IMR-90 (cell line): ENCODE results near the gene CCT4. TPM values are rescaled to one million over a fixed set of nuclear protein-coding genes. Genes with fewer than 3 reads are reported as not detected.

Experiments used
- ATAC-seq: fragments of 200-7000 bp; cut with Tn5 transposase; 2 replicates; pipeline ENCODE4 v1.9.1; 2020; ENCODE audit warnings: low read depth, mild to moderate bottlenecking, moderate library complexity
- BruUV-seq: library from RNA; stranded (reverse); fragments of 400-500 nt; replicated peaks from 2 replicates; lab custom pipeline; 2021; lab: Mats Ljungman, UMichigan
- CTCF ChIA-PET: fragments of 300-600 bp; formaldehyde crosslinking; extraction: SDS; loops from one replicate; lab custom pipeline; 2021; ENCODE audit warnings: antibody characterized with exemption; lab: Yijun Ruan, JAX
- POLR2A ChIA-PET: fragments of 300-600 bp; sonication (Branson Sonifier 250); formaldehyde crosslinking; loops from one replicate; lab custom pipeline; 2022; ENCODE audit warnings: antibody characterized with exemption; ENCODE audit not compliant: unreplicated experiment; lab: Charles Lee
- DNase-seq: peaks from one replicate; pipeline ENCODE4 v3.0.0; 2013
- H2AFZ ChIP-seq: replicated peaks from 2 replicates; pipeline ENCODE3; 2013; ENCODE audit warnings: low read length, mild to moderate bottlenecking; ENCODE audit not compliant: poor library complexity
- H2AK5ac ChIP-seq: 2 replicates; pipeline ENCODE4 v1.6.1; 2013; ENCODE audit warnings: low read depth, low read length, inconsistent platforms
- H2AK9ac ChIP-seq: replicated peaks from 2 replicates; pipeline ENCODE3; 2013; ENCODE audit warnings: mild to moderate bottlenecking, low read depth, low read length, moderate library complexity; ENCODE audit not compliant: poor library complexity
- H2BK120ac ChIP-seq: 2 replicates; pipeline ENCODE4 v1.6.1; 2013; ENCODE audit warnings: low read depth, low read length, inconsistent platforms
- H2BK15ac ChIP-seq: 3 replicates; pipeline ENCODE4 v1.6.1; 2013; ENCODE audit warnings: low read depth, low read length, inconsistent platforms
- H2BK20ac ChIP-seq: 2 replicates; pipeline ENCODE4 v1.6.1; 2013; ENCODE audit warnings: low read depth, mild to moderate bottlenecking, inconsistent platforms, low read length, moderate library complexity
- H2BK5ac ChIP-seq: 2 replicates; pipeline ENCODE4 v1.6.1; 2013; ENCODE audit warnings: mild to moderate bottlenecking, low read depth, low read length, inconsistent platforms; ENCODE audit not compliant: poor library complexity, severe bottlenecking
- H3K14ac ChIP-seq: replicated peaks from 2 replicates; pipeline ENCODE4 v1.6.1; 2013; ENCODE audit warnings: low read depth, low read length, inconsistent platforms
- H3K18ac ChIP-seq: 2 replicates; pipeline ENCODE4 v1.6.1; 2013; ENCODE audit warnings: low read depth, low read length, control low read depth
- H3K23ac ChIP-seq: 2 replicates; pipeline ENCODE4 v1.6.1; 2013; ENCODE audit warnings: low read depth, low read length, inconsistent platforms
- H3K27ac ChIP-seq: 2 replicates; pipeline ENCODE4 v1.5.1; 2013; ENCODE audit warnings: mild to moderate bottlenecking, control low read depth, low read length; ENCODE audit not compliant: insufficient read depth
- H3K27me3 ChIP-seq: 2 replicates; pipeline ENCODE4 v1.6.1; 2013; ENCODE audit warnings: low read length; ENCODE audit not compliant: control insufficient read depth, insufficient read depth
- H3K36me3 ChIP-seq: 2 replicates; pipeline ENCODE4 v1.6.1; 2013; ENCODE audit warnings: low read length, mixed read lengths; ENCODE audit not compliant: control insufficient read depth, insufficient read depth
- H3K4ac ChIP-seq: 2 replicates; pipeline ENCODE4 v1.6.1; 2013; ENCODE audit warnings: low read depth, low read length, inconsistent platforms
- H3K4me1 ChIP-seq: 2 replicates; pipeline ENCODE4 v1.6.1; 2013; ENCODE audit warnings: low read length, mixed read lengths; ENCODE audit not compliant: control insufficient read depth, insufficient read depth
- H3K4me2 ChIP-seq: 2 replicates; pipeline ENCODE4 v1.6.1; 2013; ENCODE audit warnings: low read depth, mild to moderate bottlenecking, control low read depth, low read length, moderate library complexity
- H3K4me3 ChIP-seq: 2 replicates; pipeline ENCODE4 v1.5.1; 2013; ENCODE audit warnings: low read depth, mild to moderate bottlenecking, control low read depth, low read length, moderate library complexity; ENCODE audit not compliant: insufficient read depth
- H3K56ac ChIP-seq: 2 replicates; pipeline ENCODE4 v1.6.1; 2013; ENCODE audit warnings: low read length, inconsistent platforms; ENCODE audit not compliant: insufficient read depth; ENCODE audit errors: extremely low read depth
- H3K79me1 ChIP-seq, 2 experiments: 2 replicates each; pipeline ENCODE4 v1.6.1; 2013; ENCODE audit warnings: low read length in 2 of 2, inconsistent platforms in 1 of 2, low read depth in 1 of 2
- H3K9ac ChIP-seq: 2 replicates; pipeline ENCODE4 v1.6.1; 2013; ENCODE audit warnings: low read depth, low read length, control low read depth
- H3K9me1 ChIP-seq: 2 replicates; pipeline ENCODE4 v1.6.1; 2013; ENCODE audit warnings: low read length, inconsistent platforms; ENCODE audit not compliant: insufficient read depth
- H3K9me3 ChIP-seq: 2 replicates; pipeline ENCODE4 v1.6.1; 2013; ENCODE audit warnings: low read length; ENCODE audit not compliant: control insufficient read depth, insufficient read depth
- H4K20me1 ChIP-seq: 2 replicates; pipeline ENCODE4 v1.6.1; 2013; ENCODE audit warnings: low read length, inconsistent platforms; ENCODE audit not compliant: insufficient read depth
- H4K5ac ChIP-seq: 2 replicates; pipeline ENCODE4 v1.6.1; 2013; ENCODE audit warnings: mild to moderate bottlenecking, low read depth, low read length, control low read depth
- H4K8ac ChIP-seq, 2 experiments: 2 replicates each; pipeline ENCODE4 v1.6.1; 2013; ENCODE audit warnings: low read depth in 2 of 2, low read length in 2 of 2, control low read depth in 1 of 2, inconsistent platforms in 1 of 2
- H4K91ac ChIP-seq: 2 replicates; pipeline ENCODE4 v1.6.1; 2013; ENCODE audit warnings: low read depth, low read length, inconsistent platforms; ENCODE audit not compliant: insufficient read depth
- BHLHE40 ChIP-seq: fragments of 150-350 bp; IDR thresholded peaks from 2 replicates; pipeline ENCODE4 v1.6.1; 2016; ENCODE audit warnings: mild to moderate bottlenecking, low read depth, low read length
- CEBPB ChIP-seq: IDR thresholded peaks from 2 replicates; pipeline ENCODE4 v1.6.1; 2012; ENCODE audit warnings: low read depth, low read length, improper control_type of control experiment
- CHD1 ChIP-seq: IDR thresholded peaks from 2 replicates; pipeline ENCODE4 v1.6.1; 2012; ENCODE audit warnings: low read depth, low read length, improper control_type of control experiment
- FOS ChIP-seq: fragments of 150-350 bp; IDR thresholded peaks from 2 replicates; pipeline ENCODE4 v1.6.1; 2016; ENCODE audit warnings: low read depth, low read length
- MXI1 ChIP-seq: IDR thresholded peaks from 2 replicates; pipeline ENCODE4 v1.6.1; 2012; ENCODE audit warnings: low read depth, mild to moderate bottlenecking, low read length, moderate library complexity, borderline replicate concordance
- NFE2L2 ChIP-seq: fragments of 150-350 bp; IDR thresholded peaks from 2 replicates; pipeline ENCODE4 v1.6.1; 2016; ENCODE audit warnings: low read depth, mild to moderate bottlenecking, low read length
- POLR2A ChIP-seq: IDR thresholded peaks from 2 replicates; pipeline ENCODE4 v1.6.1; 2012; ENCODE audit warnings: mild to moderate bottlenecking, low read depth, low read length
- RAD21 ChIP-seq: IDR thresholded peaks from 2 replicates; pipeline ENCODE4 v1.6.1; 2012; ENCODE audit warnings: low read length, improper control_type of control experiment
- RCOR1 ChIP-seq: IDR thresholded peaks from 2 replicates; pipeline ENCODE4 v1.6.1; 2012; ENCODE audit warnings: mild to moderate bottlenecking, low read length, improper control_type of control experiment; ENCODE audit not compliant: insufficient replicate concordance
- RFX5 ChIP-seq: IDR thresholded peaks from 2 replicates; pipeline ENCODE4 v1.8.0; 2012; ENCODE audit warnings: low read depth, mild to moderate bottlenecking, low read length, moderate library complexity
- SMC3 ChIP-seq: fragments of 150-350 bp; IDR thresholded peaks from 2 replicates; pipeline ENCODE4 v1.6.1; 2016; ENCODE audit warnings: low read depth, mild to moderate bottlenecking, antibody characterized with exemption, low read length, moderate library complexity
- WGBS, 2 experiments: methylation state at CpG; one replicate each; pipeline versions ENCODE4 v1.1.5 to v1.1.7; 2013; ENCODE audit warnings: missing lambda C conversion rate in 2 of 2; ENCODE audit not compliant: insufficient read length in 1 of 2; ENCODE audit errors: extremely low coverage in 2 of 2; 5-methylcytosine and 5-hydroxymethylcytosine counted together
- dilution Hi-C: fragments of 300-500 bp; cut with HindIII; formaldehyde crosslinking; loops from one replicate; pipeline ENCODE4 v1.14.3; 2018; ENCODE audit warnings: low sequenced_read_pairs; ENCODE audit not compliant: unreplicated experiment
- in situ Hi-C: fragments of 300-500 bp; cut with MboI; formaldehyde crosslinking; loops from 3 replicates; pipeline ENCODE4 v1.14.3; 2019; ENCODE audit warnings: low sequenced_read_pairs, inconsistent platforms, mixed read lengths
- intact Hi-C: fragments of 100-400 bp; cut with micrococcal nuclease; formaldehyde crosslinking; loops from 2 replicates; pipeline ENCODE4 v1.10.0; 2022
- polyA plus RNA-seq, 3 experiments: library from polyadenylated mRNA; depleted of rRNA; stranded (reverse); fragments of >200 nt; gene quantifications; 2 replicates each; pipeline ENCODE4 v1.2.3, GENCODE V29; 2012; ENCODE audit warnings: low replicate concordance in 1 of 3
- total RNA-seq: library from RNA; depleted of rRNA; stranded (reverse); fragments of >200 nt; gene quantifications from 2 replicates; pipeline ENCODE4 v1.2.3, GENCODE V29; 2012
- TF ChIP-seq, protein P1 (sequence below): fragments of 150-350 bp; IDR thresholded peaks from 2 replicates; pipeline ENCODE4 v1.6.1; 2016; ENCODE audit warnings: low read depth, mild to moderate bottlenecking, low read length, moderate library complexity, borderline replicate concordance
- TF ChIP-seq, protein P2 (sequence below): fragments of 150-350 bp; IDR thresholded peaks from 2 replicates; pipeline ENCODE4 v1.6.1; 2017; ENCODE audit warnings: mild to moderate bottlenecking, antibody characterized with exemption, low read length, low read depth
- TF ChIP-seq, protein P3 (sequence below): conservative IDR thresholded peaks from 2 replicates; pipeline ENCODE4 v1.5.1; 2012; ENCODE audit warnings: mild to moderate bottlenecking, low read depth, low read length, improper control_type of control experiment

Gene CCT4
- total and polyA plus RNA-seq, 2 of the 4 experiments (the other 2 are of a cell fraction), result 94.4 to 187 TPM

- Histone ChIP-seq H4K8ac (no peak overlapping the region), H3K79me1 (peaks cover 0 to under 1% of the 10 kb centered on the region in 2 experiments; a peak in 1 of 4 replicates), H3K14ac (no peak overlapping the region), H3K4me3 (no peak overlapping the region), H3K9ac (no peak overlapping the region), H3K4me2 (no peak overlapping the region), H3K4ac (no peak overlapping the region), H3K36me3 (peaks cover 2% of the 10 kb centered on the region; the same call in 1 of the 2 replicates), H2AFZ (no peak overlapping the region), H2BK5ac (no peak overlapping the region), H3K4me1 (no peaks in the 10 kb centered on the region), H3K9me3 (no peaks in the 10 kb centered on the region), H3K18ac (no peak overlapping the region), H2BK120ac (no peak overlapping the region), H4K5ac (no peak overlapping the region), H2BK20ac (no peak overlapping the region), H2AK5ac (no peak overlapping the region), H3K27ac (no peak overlapping the region), H2BK15ac (no peak overlapping the region), H2AK9ac (no peak overlapping the region), H4K20me1 (no peaks in the 10 kb centered on the region), H3K23ac (no peak overlapping the region), H3K9me1 (no peaks in the 10 kb centered on the region), H3K27me3 (no peaks in the 10 kb centered on the region), H3K56ac (no peak overlapping the region), H4K91ac (no peak overlapping the region)
- no TSS peak for BruUV-seq
- dilution Hi-C loops, result no loop called here
- TF ChIP-seq CEBPB (no peak), RCOR1 (no peak), CHD1 (no peak), NFE2L2 (no peak), BHLHE40 (no peak), FOS (no peak), POLR2A (no peak), RFX5 (no peak), MXI1 (no peak), SMC3 (no peak), RAD21 (no peak)
- TF ChIP-seq, protein P1, sequence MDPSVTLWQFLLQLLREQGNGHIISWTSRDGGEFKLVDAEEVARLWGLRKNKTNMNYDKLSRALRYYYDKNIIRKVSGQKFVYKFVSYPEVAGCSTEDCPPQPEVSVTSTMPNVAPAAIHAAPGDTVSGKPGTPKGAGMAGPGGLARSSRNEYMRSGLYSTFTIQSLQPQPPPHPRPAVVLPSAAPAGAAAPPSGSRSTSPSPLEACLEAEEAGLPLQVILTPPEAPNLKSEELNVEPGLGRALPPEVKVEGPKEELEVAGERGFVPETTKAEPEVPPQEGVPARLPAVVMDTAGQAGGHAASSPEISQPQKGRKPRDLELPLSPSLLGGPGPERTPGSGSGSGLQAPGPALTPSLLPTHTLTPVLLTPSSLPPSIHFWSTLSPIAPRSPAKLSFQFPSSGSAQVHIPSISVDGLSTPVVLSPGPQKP, result no peak
- TF ChIP-seq, protein P2, sequence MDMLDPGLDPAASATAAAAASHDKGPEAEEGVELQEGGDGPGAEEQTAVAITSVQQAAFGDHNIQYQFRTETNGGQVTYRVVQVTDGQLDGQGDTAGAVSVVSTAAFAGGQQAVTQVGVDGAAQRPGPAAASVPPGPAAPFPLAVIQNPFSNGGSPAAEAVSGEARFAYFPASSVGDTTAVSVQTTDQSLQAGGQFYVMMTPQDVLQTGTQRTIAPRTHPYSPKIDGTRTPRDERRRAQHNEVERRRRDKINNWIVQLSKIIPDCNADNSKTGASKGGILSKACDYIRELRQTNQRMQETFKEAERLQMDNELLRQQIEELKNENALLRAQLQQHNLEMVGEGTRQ, result no peak
- TF ChIP-seq, protein P3, sequence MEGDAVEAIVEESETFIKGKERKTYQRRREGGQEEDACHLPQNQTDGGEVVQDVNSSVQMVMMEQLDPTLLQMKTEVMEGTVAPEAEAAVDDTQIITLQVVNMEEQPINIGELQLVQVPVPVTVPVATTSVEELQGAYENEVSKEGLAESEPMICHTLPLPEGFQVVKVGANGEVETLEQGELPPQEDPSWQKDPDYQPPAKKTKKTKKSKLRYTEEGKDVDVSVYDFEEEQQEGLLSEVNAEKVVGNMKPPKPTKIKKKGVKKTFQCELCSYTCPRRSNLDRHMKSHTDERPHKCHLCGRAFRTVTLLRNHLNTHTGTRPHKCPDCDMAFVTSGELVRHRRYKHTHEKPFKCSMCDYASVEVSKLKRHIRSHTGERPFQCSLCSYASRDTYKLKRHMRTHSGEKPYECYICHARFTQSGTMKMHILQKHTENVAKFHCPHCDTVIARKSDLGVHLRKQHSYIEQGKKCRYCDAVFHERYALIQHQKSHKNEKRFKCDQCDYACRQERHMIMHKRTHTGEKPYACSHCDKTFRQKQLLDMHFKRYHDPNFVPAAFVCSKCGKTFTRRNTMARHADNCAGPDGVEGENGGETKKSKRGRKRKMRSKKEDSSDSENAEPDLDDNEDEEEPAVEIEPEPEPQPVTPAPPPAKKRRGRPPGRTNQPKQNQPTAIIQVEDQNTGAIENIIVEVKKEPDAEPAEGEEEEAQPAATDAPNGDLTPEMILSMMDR, result no peak
- in situ Hi-C loops, result no loop called here
- WGBS, 2 experiments, result no CpG with 5 or more reads among the region's 1 CpG
- POLR2A ChIA-PET, result no interaction called here
- CTCF ChIA-PET, result interaction anchor here (0.6 kb wide), 1 partner anchor 462 kb away, joined by 3 read pairs; no protein-coding TSS in a partner anchor
- DNase-seq (no peak), ATAC-seq (no peak)
- intact Hi-C loops, result no loop called here
These were observed 32.1 kb upstream of the CCT4 start for GRCh38 chr2:61920548-61920947.
